Upper lobe of left lung (tissue), 4 donors: ENCODE results near the gene DDC.

Source experiments
- POLR2A ChIP-seq, 4 donors: fragments of 450-650 bp; IDR thresholded peaks; one replicate each; pipeline ENCODE4 v1.5.1; 2016 to 2017; ENCODE audit warnings: antibody characterized with exemption in 4 of 4, mild to moderate bottlenecking in 2 of 4
- TF ChIP-seq, protein P1 (sequence below), 6 experiments: fragments of 450-650 bp in 4 of 6; fragments of 200-600 bp in 2 of 6; sonication (generic) in 2 of 6; IDR thresholded peaks; one replicate each; pipeline ENCODE4 v1.5.1; 2016 to 2019; ENCODE audit warnings: antibody characterized with exemption in 6 of 6

DNA sequence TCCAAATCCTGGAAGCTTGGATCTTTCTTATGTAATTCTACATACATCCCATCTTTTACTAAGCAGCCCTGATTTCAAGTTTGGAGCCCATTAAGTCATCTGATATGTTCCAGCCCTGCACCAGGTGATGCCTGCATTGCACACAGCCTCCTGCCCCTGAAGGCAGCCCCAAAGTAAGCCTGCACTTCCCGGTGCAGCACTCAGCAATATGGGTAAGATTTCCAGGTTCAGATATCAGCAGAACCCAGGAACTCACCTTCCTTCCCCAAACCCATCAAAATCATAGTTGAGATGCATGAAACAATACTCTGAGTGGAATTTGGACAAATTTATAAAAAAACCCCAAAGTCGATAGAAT, 333 bp upstream of the DDC start:
- TF ChIP-seq, protein P1, sequence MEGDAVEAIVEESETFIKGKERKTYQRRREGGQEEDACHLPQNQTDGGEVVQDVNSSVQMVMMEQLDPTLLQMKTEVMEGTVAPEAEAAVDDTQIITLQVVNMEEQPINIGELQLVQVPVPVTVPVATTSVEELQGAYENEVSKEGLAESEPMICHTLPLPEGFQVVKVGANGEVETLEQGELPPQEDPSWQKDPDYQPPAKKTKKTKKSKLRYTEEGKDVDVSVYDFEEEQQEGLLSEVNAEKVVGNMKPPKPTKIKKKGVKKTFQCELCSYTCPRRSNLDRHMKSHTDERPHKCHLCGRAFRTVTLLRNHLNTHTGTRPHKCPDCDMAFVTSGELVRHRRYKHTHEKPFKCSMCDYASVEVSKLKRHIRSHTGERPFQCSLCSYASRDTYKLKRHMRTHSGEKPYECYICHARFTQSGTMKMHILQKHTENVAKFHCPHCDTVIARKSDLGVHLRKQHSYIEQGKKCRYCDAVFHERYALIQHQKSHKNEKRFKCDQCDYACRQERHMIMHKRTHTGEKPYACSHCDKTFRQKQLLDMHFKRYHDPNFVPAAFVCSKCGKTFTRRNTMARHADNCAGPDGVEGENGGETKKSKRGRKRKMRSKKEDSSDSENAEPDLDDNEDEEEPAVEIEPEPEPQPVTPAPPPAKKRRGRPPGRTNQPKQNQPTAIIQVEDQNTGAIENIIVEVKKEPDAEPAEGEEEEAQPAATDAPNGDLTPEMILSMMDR (IDR thresholded peaks at IDR 0.05): no peak
- TF ChIP-seq POLR2A (IDR thresholded peaks at IDR 0.05): no peak
